GM23338 (cell line): ENCODE results near the gene AK4. TPM values are rescaled to one million over a fixed set of nuclear protein-coding genes. Genes with fewer than 3 reads are reported as not detected.

ENCODE experiments used
- polyA plus RNA-seq: library from polyadenylated mRNA; unstranded; fragments of >200 nt; fragmentation: Nextera tagmentation; extraction: Ambion mirVana; gene quantifications from 2 replicates; pipeline ENCODE4 v1.2.1, GENCODE V29; 2016
- small RNA-seq: library from RNA; depleted of rRNA; stranded (forward); fragments of <200 nt; gene quantifications from one replicate; pipeline ENCODE3, GENCODE V24; 2014; ENCODE audit warnings: low replicate concordance
- total RNA-seq: library from RNA; depleted of rRNA; stranded (reverse); fragments of >200 nt; shearing (Covaris generic); gene quantifications from 2 replicates; pipeline ENCODE4 v1.2.3, GENCODE V29; 2014; rRNA removed

The AK4 gene
- total and polyA plus RNA-seq, 2 experiments from 2014 or later, result 123 to 127 TPM

Small RNA genes lying within 50 kb of the gene (small RNA-seq; reads per million reads assigned to genes)
- gene RPS29P7, result not detected

Other genes with a start within 250 kb of the AK4 start
- 15.8 and 19.5 TPM in 2 replicates for gene JAK1, start 181.7 kb upstream of the AK4 start, total RNA-seq
- 7.9 and 8.0 TPM in 2 replicates for gene JAK1, start 181.7 kb upstream of the AK4 start, polyA plus RNA-seq
- 4.6 and 7.4 TPM in 2 replicates for gene DNAJC6, start 161.3 kb downstream of the AK4 start, total RNA-seq
- 1.6 and 2.4 TPM in 2 replicates for gene DNAJC6, start 161.3 kb downstream of the AK4 start, polyA plus RNA-seq